PC-3 (cell line): Measurements from ENCODE around the gene GRIPAP1.

Source experiments
- CTCF ChIP-seq: fragments of 300-600 bp; sonication (generic); conservative IDR thresholded peaks from 2 replicates; pipeline ENCODE4 v1.5.1; 2017; ENCODE audit warnings: antibody characterized with exemption, low read depth, mild to moderate bottlenecking, low read length
- EZH2 ChIP-seq: fragments of 300-600 bp; sonication (generic); IDR thresholded peaks from one replicate; pipeline ENCODE4 v1.6.1; 2017; ENCODE audit warnings: antibody characterized with exemption, mild to moderate bottlenecking, low read length; ENCODE audit not compliant: unreplicated experiment
- EZH2phosphoT487 ChIP-seq: fragments of 300-600 bp; sonication (generic); IDR thresholded peaks from 2 replicates; pipeline ENCODE4 v1.6.1; 2018; ENCODE audit warnings: mild to moderate bottlenecking, antibody characterized with exemption, low read length, borderline replicate concordance

GRCh38 chrX:48939524-48940228 is 62.4 kb downstream of the GRIPAP1 start:
- no peak for TF ChIP-seq CTCF
- TF ChIP-seq EZH2, result no peak
- TF ChIP-seq EZH2phosphoT487, result no peak
